ENCODE results near the gene THSD4.

The THSD4 gene

GRCh38 chr15:71807125-71807629 lies 691.9 kb downstream of the THSD4 start:
- no peak for DNase-seq

- DNase-seq: no peak
These were observed 692.4 kb downstream of the THSD4 start for GRCh38 chr15:71807691-71808091.

DNA sequence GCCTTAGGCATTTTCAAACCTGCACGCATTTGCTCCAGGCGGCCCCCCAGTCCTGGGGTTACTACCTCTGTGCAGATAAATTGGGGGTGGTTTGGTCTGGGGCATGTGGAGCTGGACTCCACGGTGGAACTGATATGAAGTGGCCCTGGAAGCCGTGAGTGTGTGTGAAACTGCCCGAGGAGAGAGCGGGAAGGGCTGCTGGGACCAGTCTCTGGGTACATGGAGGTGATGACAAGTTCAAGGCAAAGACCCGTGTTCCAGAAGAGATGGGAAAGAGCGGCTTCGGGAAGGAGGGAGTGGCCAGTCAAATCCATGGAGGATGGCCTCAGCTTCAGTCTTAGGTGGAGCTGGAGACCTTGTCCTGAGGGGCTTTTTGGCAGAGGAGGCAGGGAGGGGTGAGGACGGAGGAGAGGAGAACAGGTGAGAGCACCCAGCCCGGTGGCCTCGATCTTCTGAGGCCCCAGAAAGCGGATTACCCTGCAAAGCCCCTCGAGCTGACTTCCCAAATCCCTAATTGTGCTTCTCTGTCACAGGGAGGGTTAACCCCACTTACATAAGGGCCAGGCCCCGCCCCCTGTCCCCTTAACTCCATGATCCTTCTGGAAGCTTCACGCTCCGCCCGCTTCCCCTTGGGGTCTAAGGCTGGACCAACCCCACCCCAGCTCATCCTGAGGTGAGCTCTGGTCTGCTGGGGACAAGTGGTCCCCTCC lies 693.2 kb downstream of the THSD4 start:
- DNase-seq: no peak

GRCh38 chr15:71809346-71809745 lies 694.1 kb downstream of the THSD4 start:
- no peak for DNase-seq

DNA sequence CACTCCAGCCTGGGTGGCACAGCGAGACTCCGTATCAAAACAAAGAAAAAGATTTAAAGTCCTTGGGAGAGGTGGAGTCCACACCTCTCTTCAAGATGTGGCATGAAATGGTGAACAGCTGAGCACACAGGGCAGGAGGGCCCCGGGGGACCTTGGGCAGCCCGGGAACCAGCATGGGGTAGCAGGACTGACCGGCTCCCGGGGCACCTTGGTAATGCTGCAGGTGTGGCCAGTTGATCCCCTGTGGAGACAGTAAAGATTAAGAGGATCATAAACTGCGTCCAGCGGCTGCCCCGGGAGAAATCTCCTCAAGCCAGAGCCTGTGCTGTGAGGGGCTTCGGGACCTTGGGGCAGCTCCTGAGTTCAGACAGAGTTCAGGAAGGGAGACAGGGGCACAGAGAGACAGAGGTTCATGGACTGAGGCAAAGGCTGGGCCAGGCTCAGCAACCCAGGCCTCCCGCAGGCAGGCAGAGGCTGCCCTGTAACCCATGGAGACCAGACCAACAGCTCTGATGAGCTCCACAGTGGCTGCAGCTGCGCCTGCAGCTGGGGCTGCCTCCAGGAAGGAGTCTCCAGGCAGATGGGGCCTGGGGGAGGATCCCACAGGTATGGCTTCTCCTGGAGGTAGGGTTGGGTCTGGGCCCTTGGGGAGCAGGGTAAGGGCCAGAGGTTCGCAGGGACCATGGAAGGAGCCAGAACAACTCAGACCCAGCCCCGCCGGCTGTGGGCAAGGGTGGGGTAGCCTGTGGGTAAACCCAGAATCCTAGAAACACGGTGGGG lies 695.2 kb downstream of the THSD4 start, which contains the start of gene NR2E3:
TSS of gene NR2E3 (plus strand) at position 299 of the 780 bp plus-strand sequence. CDS start at position 489, 190 bp downstream.
- DNase-seq: no peak

DNA sequence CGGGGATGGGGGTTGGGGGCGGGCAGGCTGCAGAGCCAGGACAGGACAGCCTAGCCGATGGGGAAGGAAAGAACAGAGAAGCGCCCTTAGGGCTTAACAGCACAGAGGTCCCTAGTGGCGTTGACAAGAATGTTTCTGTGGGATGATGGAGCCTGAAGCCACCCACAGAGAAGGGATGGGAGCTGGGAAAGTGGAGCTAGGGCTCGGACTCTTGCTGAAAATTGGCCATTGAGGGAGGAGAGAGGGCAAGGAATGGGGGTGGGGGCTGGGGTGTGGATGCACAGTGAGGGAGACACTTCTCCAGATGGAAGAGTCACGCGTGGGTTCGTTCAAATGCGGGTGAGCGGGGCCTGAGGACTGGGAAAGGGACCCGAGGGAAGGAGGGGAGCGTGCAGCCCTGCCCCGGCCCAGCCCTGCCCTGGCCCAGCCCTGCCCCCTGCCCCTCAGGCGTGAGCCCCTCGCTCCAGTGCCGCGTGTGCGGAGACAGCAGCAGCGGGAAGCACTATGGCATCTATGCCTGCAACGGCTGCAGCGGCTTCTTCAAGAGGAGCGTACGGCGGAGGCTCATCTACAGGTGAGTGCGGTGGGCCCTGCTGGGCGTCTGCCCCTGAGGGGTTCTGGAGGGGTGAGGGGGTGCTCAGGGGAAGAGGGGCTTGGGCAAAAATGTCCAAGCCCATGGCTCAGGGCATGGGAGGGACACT lies 695.9 kb downstream of the THSD4 start:
- DNase-seq: no peak

DNA sequence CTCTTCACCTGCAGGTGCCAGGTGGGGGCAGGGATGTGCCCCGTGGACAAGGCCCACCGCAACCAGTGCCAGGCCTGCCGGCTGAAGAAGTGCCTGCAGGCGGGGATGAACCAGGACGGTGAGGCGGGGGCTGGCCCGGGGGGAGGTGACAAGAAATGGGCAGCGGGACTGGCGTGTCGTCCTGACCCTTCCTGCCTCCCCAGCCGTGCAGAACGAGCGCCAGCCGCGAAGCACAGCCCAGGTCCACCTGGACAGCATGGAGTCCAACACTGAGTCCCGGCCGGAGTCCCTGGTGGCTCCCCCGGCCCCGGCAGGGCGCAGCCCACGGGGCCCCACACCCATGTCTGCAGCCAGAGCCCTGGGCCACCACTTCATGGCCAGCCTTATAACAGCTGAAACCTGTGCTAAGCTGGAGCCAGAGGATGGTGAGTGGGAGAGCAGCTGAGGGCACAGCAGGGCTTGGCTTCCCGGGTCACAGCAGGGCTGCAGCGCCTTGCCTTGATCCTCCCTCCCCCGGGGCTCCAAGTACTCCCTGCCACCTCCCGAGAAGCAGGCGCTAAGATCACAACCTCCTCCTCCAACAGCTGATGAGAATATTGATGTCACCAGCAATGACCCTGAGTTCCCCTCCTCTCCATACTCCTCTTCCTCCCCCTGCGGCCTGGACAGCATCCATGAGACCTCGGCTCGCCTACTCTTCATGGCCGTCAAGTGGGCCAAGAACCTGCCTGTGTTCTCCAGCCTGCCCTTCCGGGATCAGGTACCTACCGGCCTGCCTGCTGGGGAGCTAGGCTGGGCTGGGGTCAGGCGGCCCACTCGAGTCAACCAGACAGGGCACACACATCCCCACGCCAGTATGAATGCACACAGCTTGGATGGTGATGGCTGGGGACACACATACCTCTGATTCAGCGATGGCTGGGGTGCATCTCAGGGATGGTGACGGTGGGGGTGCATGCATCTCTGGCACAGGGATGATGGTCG lies 696.8 kb downstream of the THSD4 start:
- no peak for DNase-seq

DNA sequence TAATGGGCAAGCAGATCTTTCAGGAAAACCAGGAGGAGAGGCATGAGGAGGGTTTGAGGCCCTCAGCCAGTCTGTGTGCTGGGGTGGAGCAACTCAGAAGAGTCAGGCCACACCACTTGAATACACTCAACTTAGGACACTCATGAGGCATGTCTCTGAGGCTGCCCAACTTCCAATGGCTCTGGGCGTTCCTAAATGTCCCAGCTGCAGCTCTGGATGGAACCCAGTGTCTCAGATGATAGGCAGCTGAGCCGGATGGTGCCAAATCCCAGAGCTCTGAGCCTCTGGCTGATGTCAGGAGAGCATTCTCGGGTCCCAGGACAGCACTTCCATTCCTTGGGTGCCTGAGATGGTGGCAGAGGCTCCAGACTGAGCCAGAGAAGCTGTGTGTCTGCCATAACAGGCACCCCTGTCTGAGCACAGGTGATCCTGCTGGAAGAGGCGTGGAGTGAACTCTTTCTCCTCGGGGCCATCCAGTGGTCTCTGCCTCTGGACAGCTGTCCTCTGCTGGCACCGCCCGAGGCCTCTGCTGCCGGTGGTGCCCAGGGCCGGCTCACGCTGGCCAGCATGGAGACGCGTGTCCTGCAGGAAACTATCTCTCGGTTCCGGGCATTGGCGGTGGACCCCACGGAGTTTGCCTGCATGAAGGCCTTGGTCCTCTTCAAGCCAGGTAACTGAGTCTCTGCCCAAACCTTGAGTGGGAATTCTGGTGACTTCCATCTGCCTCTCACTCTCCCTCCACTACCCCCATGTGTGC lies 697.9 kb downstream of the THSD4 start:
- DNase-seq: no peak

GRCh38 chr15:71813723-71814470 lies 698.6 kb downstream of the THSD4 start:
- DNase-seq: no peak

GRCh38 chr15:71815301-71815700 lies 700.0 kb downstream of the THSD4 start:
- DNase-seq: no peak

DNA sequence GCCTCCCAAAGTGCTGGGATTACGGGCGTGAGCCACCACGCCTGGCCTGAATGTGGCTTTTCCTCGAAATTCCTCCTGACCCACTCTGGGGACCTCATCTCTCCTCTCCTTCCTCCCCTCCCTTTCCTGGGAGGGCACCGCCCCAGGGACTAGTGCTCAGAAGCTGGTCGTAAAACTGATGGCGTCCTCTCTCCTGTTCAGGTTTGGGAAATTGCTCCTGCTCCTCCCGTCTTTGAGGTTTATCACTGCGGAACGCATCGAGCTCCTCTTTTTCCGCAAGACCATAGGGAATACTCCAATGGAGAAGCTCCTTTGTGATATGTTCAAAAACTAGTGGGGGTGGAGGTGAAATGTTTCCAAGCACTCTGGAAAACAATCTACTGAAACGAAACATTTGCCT lies 702.1 kb downstream of the THSD4 start:
- DNase-seq: no peak

GRCh38 chr15:71820127-71820526 lies 704.9 kb downstream of the THSD4 start:
- DNase-seq: no peak

- no peak for DNase-seq
These were observed 706.4 kb downstream of the THSD4 start for GRCh38 chr15:71821547-71822129.

GRCh38 chr15:71822890-71823630 lies 707.8 kb downstream of the THSD4 start:
- DNase-seq: no peak

- no peak for DNase-seq
These were observed 708.5 kb downstream of the THSD4 start for GRCh38 chr15:71823801-71824200.

- no peak for DNase-seq
These were observed 709.9 kb downstream of the THSD4 start for GRCh38 chr15:71825021-71825730.

DNA sequence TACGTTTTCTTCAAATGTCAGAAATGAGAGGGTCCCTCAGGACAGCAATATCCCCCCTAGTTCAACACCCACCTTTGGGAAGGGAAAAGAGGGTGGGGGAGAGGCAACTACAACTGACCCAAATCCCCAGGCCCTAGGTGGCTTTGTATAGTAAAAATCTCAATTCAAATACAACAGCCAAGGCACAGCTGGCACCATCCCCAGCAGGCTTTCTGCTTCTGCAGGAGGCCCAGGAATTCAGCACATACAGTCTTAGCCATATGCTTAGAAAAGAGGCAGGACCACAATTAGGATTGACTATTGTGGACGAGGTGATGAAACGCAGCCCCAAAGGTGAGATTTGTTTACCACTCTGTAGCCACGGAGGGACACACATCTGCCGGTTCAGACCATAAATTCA lies 710.9 kb downstream of the THSD4 start:
- DNase-seq: no peak

DNA sequence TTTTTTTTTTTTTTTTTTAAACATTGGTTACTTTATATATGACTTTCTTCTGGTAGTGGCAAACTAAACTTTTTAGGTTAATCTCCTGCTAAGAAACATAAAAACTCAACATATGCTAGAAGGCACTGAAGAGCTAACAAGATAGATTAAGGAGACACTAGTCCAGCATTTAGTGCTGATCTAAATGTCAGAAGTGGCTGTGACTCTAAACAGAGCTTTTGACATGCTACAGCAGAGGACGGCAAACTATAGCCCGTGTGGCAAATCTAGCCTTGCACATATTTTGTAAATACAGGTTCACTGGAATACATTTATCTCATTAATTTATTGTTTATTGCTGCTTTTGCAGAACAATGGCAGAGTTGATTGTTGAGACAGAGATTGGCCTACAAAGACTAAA lies 715.7 kb downstream of the THSD4 start:
- DNase-seq: no peak
